Measurements from ENCODE around the gene RASGEF1B.
"Not testable (repeated sequence)": the region's sequence is repeated elsewhere in the genome, so short reads cannot be mapped to it uniquely, and the experiment has no call there.

The RASGEF1B gene

DNA sequence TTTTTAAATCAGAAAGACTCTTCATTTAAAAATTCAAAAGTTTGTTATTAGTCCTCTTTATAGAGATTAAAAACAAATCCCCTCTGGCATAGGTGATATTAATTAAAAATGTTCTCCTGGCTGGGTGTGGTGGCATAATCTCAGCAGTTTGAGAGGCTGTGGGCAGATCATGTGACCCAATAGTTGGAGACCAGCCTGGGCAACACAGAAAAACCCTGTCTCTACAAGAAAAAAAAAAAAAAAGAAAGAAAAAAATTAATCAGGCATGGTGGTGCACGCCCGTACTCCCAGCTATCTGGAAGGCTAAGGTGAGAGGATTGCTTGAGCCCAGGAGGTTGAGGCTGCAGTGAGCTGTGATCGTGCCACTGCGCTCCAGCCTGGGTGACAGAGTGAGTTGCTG, 38.9 kb downstream of the RASGEF1B start:
- no peak for DNase-seq (ENCODE audit: low read depth in 2 of 2)

DNA sequence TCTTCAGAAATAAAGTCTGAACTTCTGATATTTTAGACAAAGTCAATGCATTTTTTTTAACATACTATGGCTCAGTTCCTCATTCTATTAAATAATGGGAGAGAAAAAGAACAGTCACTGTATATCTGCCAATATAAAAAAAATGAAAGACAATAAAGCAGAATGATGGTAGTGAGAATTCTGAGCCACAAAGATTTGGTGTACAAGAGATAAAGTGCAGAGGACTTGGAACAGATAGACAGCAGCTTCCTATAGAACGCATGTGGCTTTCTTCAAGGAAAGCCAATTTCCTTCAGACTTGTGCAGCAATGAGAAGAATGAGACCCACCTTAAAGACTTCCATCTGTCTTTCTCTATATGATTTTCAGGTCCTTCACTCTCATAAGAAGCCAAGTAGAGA, 39.7 kb downstream of the RASGEF1B start:
- no peak for DNase-seq (ENCODE audit: low read depth in 2 of 2)

DNA sequence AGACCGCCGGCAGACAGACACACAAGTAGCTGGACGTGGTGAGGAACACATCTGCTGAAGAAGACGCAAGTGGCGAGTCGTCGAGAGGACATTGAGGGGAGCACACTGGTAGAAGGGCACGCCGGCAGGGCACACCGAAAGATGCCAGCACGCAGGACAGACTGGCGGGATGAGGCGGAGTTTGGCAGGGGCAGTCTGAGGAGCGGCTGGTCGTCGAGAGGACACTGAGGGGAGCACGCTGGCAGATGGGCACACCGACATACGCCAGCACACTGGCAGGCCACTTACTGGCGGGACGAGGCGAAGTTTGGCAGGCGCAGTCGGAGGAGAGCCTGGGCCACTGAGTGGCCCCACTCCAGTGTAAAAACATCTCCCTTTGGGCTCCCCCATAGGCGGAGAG, 42.1 kb downstream of the RASGEF1B start:
- DNase-seq (ENCODE audit: low read depth in 2 of 2), result no peak

DNA sequence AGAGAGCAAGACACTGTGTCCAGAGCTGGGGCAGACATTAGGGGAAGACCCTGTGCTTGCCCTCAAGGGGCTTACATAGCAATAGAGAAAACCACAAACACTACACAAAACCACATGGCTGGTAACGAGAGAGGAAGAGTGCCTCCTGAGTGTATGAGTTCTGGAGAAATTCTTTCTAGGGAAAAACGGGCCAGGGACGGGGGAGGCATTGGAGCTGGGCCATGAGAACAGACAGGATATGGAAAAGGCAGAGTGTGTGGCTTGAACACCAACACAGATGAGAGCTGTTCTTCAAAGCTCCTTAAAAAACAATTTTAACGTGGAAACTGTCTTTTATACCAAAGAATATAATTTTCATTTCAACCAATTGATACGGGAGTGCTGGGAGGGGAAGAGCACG, 42.7 kb downstream of the RASGEF1B start:
- no peak for DNase-seq (ENCODE audit: low read depth in 2 of 2)

DNA sequence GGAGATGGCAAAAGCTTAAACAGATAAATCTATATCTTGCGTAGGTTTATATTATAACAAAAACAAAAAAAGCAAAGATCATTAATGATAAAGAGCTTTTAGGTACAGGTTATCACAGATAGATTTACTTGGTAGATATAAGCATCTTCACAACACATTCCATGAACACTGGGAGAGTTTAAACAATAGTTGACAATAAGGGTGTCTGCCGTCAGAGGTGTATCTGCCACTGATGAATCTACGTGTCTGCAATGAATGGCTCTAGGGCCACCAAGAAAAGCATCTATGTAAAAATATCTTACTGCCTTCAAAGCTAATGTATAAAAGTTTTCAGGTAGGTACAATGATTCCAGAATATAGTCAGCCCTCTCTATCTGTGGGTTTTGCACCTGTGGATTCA, 43.7 kb downstream of the RASGEF1B start:
- no peak for DNase-seq (ENCODE audit: low read depth in 2 of 2)

DNA sequence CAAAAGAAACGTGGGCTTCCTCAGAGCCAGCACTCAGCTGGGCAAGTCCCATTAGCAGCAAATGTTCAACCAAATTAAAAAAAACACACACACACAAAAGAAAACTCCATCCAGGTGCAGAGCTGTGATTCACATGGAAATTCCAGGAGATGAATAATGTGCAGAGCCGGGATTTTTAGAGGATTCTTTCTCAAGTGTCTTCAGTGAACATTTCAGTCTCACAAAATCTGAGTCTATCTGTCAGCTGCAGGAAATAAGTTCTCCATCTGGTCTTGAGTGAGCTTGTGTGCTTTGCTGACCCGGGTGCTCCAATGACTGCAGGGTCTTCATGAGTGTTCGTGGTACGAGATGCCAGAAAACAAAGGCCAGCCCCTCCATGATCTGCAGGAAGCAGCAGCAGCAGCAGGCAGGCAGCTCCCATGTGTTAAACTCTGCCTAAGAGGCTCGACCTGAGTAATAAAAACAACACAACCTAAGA, 44.3 kb downstream of the RASGEF1B start:
- no peak for DNase-seq (ENCODE audit: low read depth in 2 of 2)

- DNase-seq (ENCODE audit: low read depth in 2 of 2), result no peak
These were observed 44.9 kb downstream of the RASGEF1B start for GRCh38 chr4:81426770-81427289.

GRCh38 chr4:81424816-81425755, 46.6 kb downstream of the RASGEF1B start:
- no peak for DNase-seq (ENCODE audit: low read depth in 2 of 2)

DNA sequence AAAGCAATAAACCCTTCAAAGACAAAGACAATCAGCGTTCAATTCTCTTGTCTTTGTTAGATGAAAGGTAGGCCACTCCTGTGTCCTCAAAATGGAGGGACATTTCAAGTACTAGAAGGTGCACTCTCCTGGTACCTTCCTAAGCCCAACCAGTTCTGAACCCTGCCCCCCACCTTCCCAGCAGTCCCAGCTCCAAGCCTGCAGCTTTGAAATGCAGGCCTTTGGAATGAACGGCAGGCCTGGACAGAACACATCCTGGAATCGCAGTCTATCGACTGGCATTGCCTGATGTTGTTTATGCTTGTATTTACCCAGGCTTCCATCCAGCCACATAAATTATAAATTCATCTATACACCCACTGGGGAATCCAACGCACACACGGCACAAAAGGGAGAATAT, 47.4 kb downstream of the RASGEF1B start:
- no peak for DNase-seq (ENCODE audit: low read depth in 2 of 2)

DNA sequence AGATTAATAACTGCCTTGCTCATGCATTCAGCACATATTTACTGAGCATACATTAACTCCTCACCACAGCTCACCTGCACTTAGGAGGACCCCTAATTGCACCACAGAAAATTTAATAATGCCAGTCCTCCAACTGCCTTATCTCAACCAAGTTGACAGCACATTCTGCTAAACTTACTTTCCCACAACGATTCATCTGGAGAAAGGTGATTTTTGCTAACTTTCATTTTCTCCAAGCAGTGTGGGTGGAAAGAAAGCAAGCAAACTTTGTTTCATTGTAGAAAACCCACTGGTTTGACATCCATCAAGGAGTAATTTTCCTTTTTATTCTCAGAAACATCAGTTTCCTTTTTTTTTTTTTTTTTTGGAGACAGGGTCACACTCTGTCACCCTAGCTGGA, 49.1 kb downstream of the RASGEF1B start:
- DNase-seq (ENCODE audit: low read depth in 2 of 2), result no peak

DNA sequence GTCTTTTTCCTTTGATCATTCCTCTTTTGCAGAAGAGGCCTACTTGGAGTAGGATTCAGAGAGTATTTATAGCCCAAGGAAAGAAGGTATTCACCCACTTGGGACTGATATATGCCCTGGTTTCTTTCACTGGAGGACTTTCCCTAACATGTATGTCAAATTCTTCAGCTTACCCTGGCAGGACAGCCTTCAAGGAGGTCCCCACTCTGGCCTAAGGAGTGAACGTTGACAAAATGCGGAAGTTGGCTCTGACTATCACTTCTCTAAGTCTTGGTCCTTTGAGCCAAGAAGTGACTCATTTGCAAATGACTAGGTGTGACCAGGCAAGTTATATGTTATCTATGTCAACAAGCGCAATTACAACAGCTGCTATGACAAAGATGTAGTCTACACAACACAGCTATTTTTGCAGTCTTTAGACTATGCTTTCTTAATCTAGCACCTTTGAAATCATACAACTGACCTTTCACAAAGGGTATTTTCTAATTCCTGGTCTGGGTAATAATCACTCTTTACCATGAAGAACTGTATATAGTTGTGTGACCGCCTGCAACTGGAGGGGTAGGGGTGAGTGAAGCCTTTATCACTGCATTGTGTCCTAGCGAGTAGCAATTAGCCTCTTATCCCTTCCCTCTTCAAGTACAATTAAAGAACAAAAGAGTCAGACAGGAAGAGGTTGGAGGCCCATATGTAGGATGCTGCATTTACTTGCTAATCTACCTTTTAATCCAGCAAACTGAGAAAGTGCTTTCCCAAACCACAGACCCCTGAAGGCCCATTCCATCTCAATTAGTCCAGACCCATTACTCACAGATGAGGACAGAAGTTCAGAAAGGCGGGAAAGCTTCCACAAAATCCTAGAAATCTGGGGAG, 50.1 kb downstream of the RASGEF1B start:
- DNase-seq (ENCODE audit: low read depth in 2 of 2), result no peak

GRCh38 chr4:81418572-81418971, 53.1 kb downstream of the RASGEF1B start:
- DNase-seq (ENCODE audit: low read depth in 2 of 2), result no peak

GRCh38 chr4:81412946-81413495, 58.7 kb downstream of the RASGEF1B start:
- no peak for DNase-seq (ENCODE audit: low read depth in 2 of 2)

- DNase-seq (ENCODE audit: low read depth in 2 of 2), result no peak
These were observed 61.0 kb downstream of the RASGEF1B start for GRCh38 chr4:81410680-81411079.

GRCh38 chr4:81409836-81410235, 61.9 kb downstream of the RASGEF1B start:
- no peak for DNase-seq (ENCODE audit: low read depth in 2 of 2)

DNA sequence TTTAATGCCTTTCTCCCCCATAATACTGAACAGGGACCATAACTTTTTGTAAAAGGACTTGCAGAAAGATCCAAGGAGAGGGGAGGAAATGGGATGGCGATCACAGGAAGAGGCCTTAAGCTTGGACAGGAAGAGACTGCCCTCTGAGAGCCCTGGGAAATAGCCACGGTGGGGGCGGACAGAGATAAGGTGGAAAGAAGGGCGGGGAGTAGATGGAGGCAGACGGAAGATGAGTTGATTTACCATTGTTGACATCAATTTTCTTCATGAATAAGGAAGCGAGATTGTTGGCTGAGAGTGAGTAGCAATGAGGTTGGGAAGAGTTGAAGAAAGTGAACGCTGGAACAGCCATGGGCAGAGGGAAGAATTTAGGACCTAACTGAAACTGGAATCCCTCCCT, 63.4 kb downstream of the RASGEF1B start:
- no peak for DNase-seq (ENCODE audit: low read depth in 2 of 2)

DNA sequence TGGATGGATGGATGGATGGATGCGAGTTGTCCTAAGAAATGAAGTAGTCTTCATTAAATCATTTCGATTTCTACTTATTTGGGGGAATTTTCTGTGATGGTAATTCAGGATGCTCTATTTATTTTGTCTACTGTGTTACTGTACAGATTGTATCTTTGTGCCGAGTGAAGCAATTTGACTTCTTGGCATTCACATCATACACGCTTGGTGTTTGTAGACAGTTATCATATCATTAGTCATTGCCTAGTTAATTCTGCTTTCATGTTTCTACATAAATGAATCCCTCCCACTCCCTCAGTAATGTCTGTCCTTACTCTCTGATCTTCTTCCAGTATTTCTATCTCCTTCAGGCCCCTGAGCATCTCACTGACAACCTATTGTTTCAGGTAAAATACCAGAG, 64.0 kb downstream of the RASGEF1B start:
- no peak for DNase-seq (ENCODE audit: low read depth in 2 of 2)

DNA sequence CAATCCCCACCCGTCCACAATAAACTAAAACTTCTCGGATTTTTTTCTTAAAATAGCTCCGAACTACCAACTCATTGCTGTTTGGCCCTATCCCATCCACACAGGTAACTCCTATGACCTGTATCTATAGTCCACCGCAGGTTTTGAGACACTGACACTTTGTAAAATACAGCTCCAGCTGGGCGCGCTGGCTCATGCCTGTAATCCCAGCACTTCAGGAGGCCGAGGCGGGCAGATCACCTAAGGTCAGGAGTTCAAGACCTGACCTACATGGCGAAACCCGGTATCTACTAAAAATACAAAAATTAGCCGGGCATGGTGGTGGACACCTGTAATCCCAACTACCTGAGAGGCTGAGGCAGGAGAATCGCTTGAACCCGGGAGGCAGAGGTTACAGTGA, 65.2 kb downstream of the RASGEF1B start:
- DNase-seq (ENCODE audit: low read depth in 2 of 2), result not testable (repeated sequence)

DNA sequence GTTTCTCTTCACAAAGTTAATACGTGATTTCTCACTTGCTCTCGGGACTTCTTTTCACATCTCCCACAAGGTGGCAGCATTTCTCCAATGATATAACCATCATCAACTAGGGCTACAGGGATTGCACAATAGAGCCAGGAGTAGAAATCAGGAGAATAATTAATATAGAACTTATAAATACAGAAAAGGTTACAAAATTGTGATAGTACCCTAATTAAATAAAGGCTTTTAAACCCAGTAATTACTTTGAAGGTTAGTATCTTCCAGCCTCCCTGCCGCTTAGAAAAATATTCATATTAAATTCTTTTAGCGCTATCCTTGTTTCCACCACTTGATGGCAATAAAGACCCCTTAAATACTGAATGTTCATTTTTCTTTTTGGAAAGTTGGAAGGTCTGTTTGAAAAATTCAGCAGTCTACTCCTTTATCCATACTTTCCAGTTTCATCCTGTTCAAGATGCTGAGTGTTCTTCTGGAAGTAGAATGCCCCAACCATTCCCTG, 65.8 kb downstream of the RASGEF1B start:
- DNase-seq (ENCODE audit: low read depth in 2 of 2), result peak in 1 of 2 donors; percentile 2

DNA sequence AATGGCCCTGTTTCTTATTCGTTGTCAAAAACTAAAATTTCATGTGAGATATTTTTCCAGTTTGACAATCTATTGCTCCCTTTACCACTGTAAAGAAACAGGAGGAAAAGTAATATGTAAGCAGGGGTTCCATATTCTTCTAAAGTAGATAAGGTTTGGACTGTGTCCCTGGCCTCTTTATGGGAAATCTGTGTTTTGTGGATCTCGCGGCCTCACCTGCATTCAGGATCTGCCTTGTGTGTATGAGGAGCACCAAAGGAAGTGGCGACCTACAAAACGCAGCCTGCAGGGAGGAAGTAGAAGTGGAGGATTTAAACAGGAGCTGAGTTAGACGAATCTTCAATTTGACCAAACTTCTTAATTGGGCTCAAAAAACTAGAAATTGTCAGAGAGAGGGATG, 67.0 kb downstream of the RASGEF1B start:
- no peak for DNase-seq (ENCODE audit: low read depth in 2 of 2)

DNA sequence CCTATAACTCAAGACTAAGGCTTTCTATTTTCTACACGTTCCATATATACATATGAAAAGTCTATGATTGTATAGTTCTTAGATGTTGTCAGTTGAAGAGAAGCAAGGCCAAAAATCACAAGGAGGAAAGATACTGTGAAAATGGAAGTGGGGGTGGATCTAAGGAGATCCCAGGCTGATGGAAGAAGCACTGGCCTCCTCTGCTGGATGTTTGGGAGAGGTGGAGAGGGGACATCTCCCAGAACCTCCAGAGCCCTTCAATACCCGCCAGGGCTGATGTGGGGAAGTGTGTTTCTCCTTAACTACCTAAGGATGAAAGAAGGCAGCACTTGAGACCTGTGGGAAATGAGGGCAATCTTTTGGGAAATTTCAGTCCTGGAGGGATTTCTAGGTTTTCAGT, 67.4 kb downstream of the RASGEF1B start:
- DNase-seq (ENCODE audit: low read depth in 2 of 2), result no peak
